CD14-positive monocyte (primary cell): Measurements from ENCODE around the gene INPP4B. TPM values are rescaled to one million over a fixed set of nuclear protein-coding genes. Genes with fewer than 3 reads are reported as not detected.

Experiments used
- DNase-seq, 3 donors: peaks; one replicate each; pipeline ENCODE4 v3.0.0-alpha.2; 2011 to 2022
- H2AFZ ChIP-seq: 2 replicates; pipeline ENCODE4 v1.6.0; 2012; ENCODE audit warnings: mild to moderate bottlenecking, low read depth, low read length, inconsistent platforms; ENCODE audit not compliant: insufficient read depth, poor library complexity, severe bottlenecking
- H3K27ac ChIP-seq, 2 donors: 1 replicate in 1 of 2; 2 replicates in 1 of 2; pipeline ENCODE4 v1.5.1; 2012 to 2013; ENCODE audit warnings: low read length in 2 of 2, control low read depth in 1 of 2, inconsistent platforms in 1 of 2, low read depth in 1 of 2, mild to moderate bottlenecking in 1 of 2
- H3K27me3 ChIP-seq, 2 donors: one replicate each; pipeline versions ENCODE4 v1.6.0 to v1.6.1; 2011 to 2013; ENCODE audit warnings: low read length in 2 of 2; ENCODE audit not compliant: control insufficient read depth in 2 of 2, insufficient read depth in 2 of 2
- H3K36me3 ChIP-seq, 2 donors: replicated peaks in 1 of 2; 1 replicate in 1 of 2; 2 replicates in 1 of 2; pipeline versions ENCODE4 v1.5.1 to v1.6.1; 2012 to 2013; ENCODE audit warnings: low read length in 2 of 2, control low read depth in 1 of 2, inconsistent platforms in 1 of 2, mild to moderate bottlenecking in 1 of 2; ENCODE audit not compliant: insufficient read depth in 2 of 2, control insufficient read depth in 1 of 2
- H3K4me1 ChIP-seq, 2 donors: 1 replicate in 1 of 2; 2 replicates in 1 of 2; pipeline versions ENCODE4 v1.5.1 to v1.6.1; 2012 to 2013; ENCODE audit warnings: low read length in 2 of 2, control low read depth in 1 of 2, inconsistent platforms in 1 of 2, mild to moderate bottlenecking in 1 of 2, moderate library complexity in 1 of 2; ENCODE audit not compliant: insufficient read depth in 2 of 2, control insufficient read depth in 1 of 2
- H3K4me2 ChIP-seq: replicated peaks from 2 replicates; pipeline ENCODE3; 2012; ENCODE audit warnings: low read length, moderate library complexity, mild to moderate bottlenecking; ENCODE audit not compliant: poor library complexity, severe bottlenecking; ENCODE audit errors: extremely low read depth
- H3K4me3 ChIP-seq, 3 experiments: fragments of 200-600 bp in 1 of 3; sonication (generic) in 1 of 3; replicated peaks in 1 of 3; 1 replicate in 2 of 3; 2 replicates in 1 of 3; pipeline ENCODE4 v1.5.1; 2011 to 2013; ENCODE audit warnings: low read length in 3 of 3, mild to moderate bottlenecking in 3 of 3, control low read depth in 2 of 3, low read depth in 2 of 3, inconsistent platforms in 1 of 3, moderate library complexity in 1 of 3
- H3K79me2 ChIP-seq: 2 replicates; pipeline ENCODE4 v1.6.0; 2012; ENCODE audit warnings: mild to moderate bottlenecking, control low read depth, inconsistent platforms, low read length, moderate library complexity; ENCODE audit not compliant: insufficient read depth
- H3K9ac ChIP-seq: 2 replicates; pipeline ENCODE4 v1.6.0; 2017; ENCODE audit warnings: low read length, mild to moderate bottlenecking; ENCODE audit not compliant: insufficient read depth, poor library complexity, severe bottlenecking
- H3K9me3 ChIP-seq, 2 donors: replicated peaks in 1 of 2; 1 replicate in 1 of 2; 2 replicates in 1 of 2; pipeline versions ENCODE4 v1.5.1 to v1.6.1; 2012 to 2013; ENCODE audit warnings: low read length in 2 of 2, control low read depth in 1 of 2; ENCODE audit not compliant: control insufficient read depth in 1 of 2, insufficient read depth in 1 of 2
- H4K20me1 ChIP-seq: 2 replicates; pipeline ENCODE4 v1.6.0; 2012; ENCODE audit warnings: mild to moderate bottlenecking, low read length, control low read depth, moderate library complexity; ENCODE audit not compliant: insufficient read depth
- H3K27ac Mint-ChIP-seq, 7 donors: one replicate each; pipeline ENCODE4 v1.8.0; 2020; ENCODE audit warnings: mild to moderate bottlenecking in 7 of 7, mixed read lengths in 7 of 7, moderate library complexity in 6 of 7, inconsistent platforms in 2 of 7
- H3K27me3 Mint-ChIP-seq, 3 donors: one replicate each; pipeline ENCODE4 v1.8.0; 2021 to 2022; ENCODE audit warnings: low read depth in 3 of 3, mild to moderate bottlenecking in 3 of 3, mixed read lengths in 3 of 3, moderate library complexity in 3 of 3, inconsistent platforms in 1 of 3
- H3K36me3 Mint-ChIP-seq, 2 donors: one replicate each; pipeline ENCODE4 v1.8.0; 2020; ENCODE audit warnings: mixed read lengths in 2 of 2, inconsistent platforms in 1 of 2, mild to moderate bottlenecking in 1 of 2
- H3K4me1 Mint-ChIP-seq: one replicate; pipeline ENCODE4 v1.8.0; 2020; ENCODE audit warnings: mild to moderate bottlenecking, mixed read lengths
- H3K4me3 Mint-ChIP-seq, 2 donors: one replicate each; pipeline ENCODE4 v1.8.0; 2020; ENCODE audit warnings: mild to moderate bottlenecking in 2 of 2, mixed read lengths in 2 of 2, moderate library complexity in 1 of 2
- H3K9me3 Mint-ChIP-seq, 7 donors: one replicate each; pipeline ENCODE4 v1.8.0; 2020 to 2022; ENCODE audit warnings: mixed read lengths in 7 of 7, mild to moderate bottlenecking in 6 of 7, moderate library complexity in 6 of 7, inconsistent platforms in 2 of 7
- WGBS: methylation state at CpG from one replicate; pipeline ENCODE4 v1.1.5; 2013; ENCODE audit warnings: missing lambda C conversion rate; ENCODE audit not compliant: insufficient coverage; 5-methylcytosine and 5-hydroxymethylcytosine counted together
- intact Hi-C, 2 donors: fragments of 100-400 bp; cut with micrococcal nuclease; formaldehyde crosslinking; loops; one replicate each; pipeline versions ENCODE4 v1.15.0 to v1.15.1; 2023
- polyA plus RNA-seq, 3 donors: library from polyadenylated mRNA; depleted of rRNA in 1 of 3; unstranded in 2 of 3; stranded (reverse) in 1 of 3; fragments of 300-500 nt in 2 of 3; fragments of >200 nt in 1 of 3; fragmentation: Illumina TruSeq in 2 of 3; gene quantifications; 1 replicate in 2 of 3; 2 replicates in 1 of 3; pipeline ENCODE4 v1.2.3, GENCODE V29; 2012 to 2021
- TF ChIP-seq, protein P1 (sequence below): fragments of 200-600 bp; IDR thresholded peaks from one replicate; pipeline ENCODE4 v1.8.0; 2022; ENCODE audit warnings: antibody characterized with exemption, mild to moderate bottlenecking

The INPP4B gene
- polyA plus RNA-seq, 3 donors = 0.13 to 0.38 (median 0.22) TPM

DNA sequence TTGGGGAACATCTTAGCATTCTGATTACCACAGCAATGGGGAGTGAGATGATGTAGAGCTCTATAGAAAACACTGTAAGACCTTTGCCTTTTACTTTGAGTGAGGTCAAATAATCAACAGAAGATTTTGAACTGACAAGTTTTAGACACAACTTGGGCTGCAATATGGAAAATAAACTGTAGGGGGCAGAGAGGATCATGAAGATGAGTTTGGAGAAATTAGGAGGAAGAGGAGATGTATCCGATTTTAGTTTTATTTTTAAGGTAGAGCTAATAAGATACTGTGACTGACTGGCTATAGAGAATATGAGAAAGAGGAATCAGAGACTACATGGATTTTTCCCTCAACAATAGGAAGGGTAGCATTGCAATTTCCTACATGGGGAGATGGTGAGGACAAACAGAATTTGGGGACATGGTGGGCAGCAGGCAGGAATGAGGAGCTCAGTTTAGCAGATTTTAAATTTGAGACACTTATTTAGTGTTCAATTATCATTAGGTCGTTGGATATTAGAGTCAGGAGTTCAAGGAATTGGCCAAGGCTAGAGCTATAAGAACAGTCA, 563.1 kb downstream of the INPP4B start:
- Histone ChIP-seq H3K4me3 (no peak overlapping the region), H3K9ac (no peak overlapping the region), H4K20me1 (no peaks in the 10 kb centered on the region), H3K27me3 (no peaks in the 10 kb centered on the region), H3K4me1 (no peaks in the 10 kb centered on the region), H3K36me3 (no peaks in the 10 kb centered on the region), H3K79me2 (no peaks in the 10 kb centered on the region), H3K4me2 (no peak overlapping the region), H3K27ac (no peak overlapping the region), H3K9me3 (no peaks in the 10 kb centered on the region), H2AFZ (no peak overlapping the region)
- 9% methylated on average over 1 of the region's 2 CpGs for WGBS
- Mint-ChIP-seq H3K27me3 (no peaks in the 10 kb centered on the region), H3K4me3 (no peak overlapping the region), H3K27ac (no peak overlapping the region), H3K36me3 (no peaks in the 10 kb centered on the region), H3K4me1 (no peaks in the 10 kb centered on the region), H3K9me3 (no peaks in the 10 kb centered on the region)
- intact Hi-C loops = no loop called here
- DNase-seq = no peak
- TF ChIP-seq, protein P1, sequence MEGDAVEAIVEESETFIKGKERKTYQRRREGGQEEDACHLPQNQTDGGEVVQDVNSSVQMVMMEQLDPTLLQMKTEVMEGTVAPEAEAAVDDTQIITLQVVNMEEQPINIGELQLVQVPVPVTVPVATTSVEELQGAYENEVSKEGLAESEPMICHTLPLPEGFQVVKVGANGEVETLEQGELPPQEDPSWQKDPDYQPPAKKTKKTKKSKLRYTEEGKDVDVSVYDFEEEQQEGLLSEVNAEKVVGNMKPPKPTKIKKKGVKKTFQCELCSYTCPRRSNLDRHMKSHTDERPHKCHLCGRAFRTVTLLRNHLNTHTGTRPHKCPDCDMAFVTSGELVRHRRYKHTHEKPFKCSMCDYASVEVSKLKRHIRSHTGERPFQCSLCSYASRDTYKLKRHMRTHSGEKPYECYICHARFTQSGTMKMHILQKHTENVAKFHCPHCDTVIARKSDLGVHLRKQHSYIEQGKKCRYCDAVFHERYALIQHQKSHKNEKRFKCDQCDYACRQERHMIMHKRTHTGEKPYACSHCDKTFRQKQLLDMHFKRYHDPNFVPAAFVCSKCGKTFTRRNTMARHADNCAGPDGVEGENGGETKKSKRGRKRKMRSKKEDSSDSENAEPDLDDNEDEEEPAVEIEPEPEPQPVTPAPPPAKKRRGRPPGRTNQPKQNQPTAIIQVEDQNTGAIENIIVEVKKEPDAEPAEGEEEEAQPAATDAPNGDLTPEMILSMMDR = peak; percentile 76

DNA sequence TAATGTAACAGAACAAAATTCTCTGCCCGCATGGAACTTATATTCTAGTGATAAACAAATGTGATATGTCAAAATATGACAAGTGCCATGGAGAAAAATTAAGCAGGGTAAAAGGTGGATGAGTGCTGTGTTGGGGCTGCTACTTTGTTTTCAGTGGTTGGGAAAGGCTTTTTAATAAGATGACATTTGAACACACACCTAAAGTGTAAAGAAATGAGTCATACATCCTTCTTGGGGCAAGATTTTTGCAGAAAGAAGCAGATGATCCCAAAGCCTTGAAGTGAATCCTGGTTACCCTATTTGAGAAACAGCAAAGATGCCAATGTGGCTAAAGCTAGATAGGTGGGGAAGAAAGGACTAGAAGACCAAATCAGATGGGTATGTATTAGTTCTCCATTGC, 564.1 kb downstream of the INPP4B start:
- no peak overlapping the region for H3K27ac Mint-ChIP-seq
- TF ChIP-seq, protein P1 = no peak
- Histone ChIP-seq H3K27me3 (no peaks in the 10 kb centered on the region), H3K79me2 (no peaks in the 10 kb centered on the region), H3K4me2 (no peak overlapping the region), H3K9me3 (no peaks in the 10 kb centered on the region), H3K4me1 (no peaks in the 10 kb centered on the region), H3K36me3 (no peaks in the 10 kb centered on the region), H4K20me1 (no peaks in the 10 kb centered on the region), H2AFZ (no peak overlapping the region), H3K9ac (no peak overlapping the region), H3K27ac (no peak overlapping the region), H3K4me3 (no peak overlapping the region)
- WGBS = 100% methylated on average over 1 of the region's 1 CpG
- H3K4me1 Mint-ChIP-seq = no peaks in the 10 kb centered on the region
- H3K36me3 Mint-ChIP-seq = no peaks in the 10 kb centered on the region
- H3K27me3 Mint-ChIP-seq = no peaks in the 10 kb centered on the region
- H3K9me3 Mint-ChIP-seq = peaks cover 0 to 2% (median 0%) of the 10 kb centered on the region in 7 donors
- DNase-seq = no peak
- intact Hi-C loops = no loop called here
- H3K4me3 Mint-ChIP-seq = no peak overlapping the region
